Activated T-cell treated with anti-CD3 and anti-CD28 coated beads for 4 hours (primary cell): ENCODE data around the gene ZNF487.
"Not testable (repeated sequence)": the region's sequence is repeated elsewhere in the genome, so short reads cannot be mapped to it uniquely, and the experiment has no call there.

Experiments used
- DNase-seq: peaks from one replicate; pipeline ENCODE4 v3.0.0-alpha.2; 2020

ZNF487 gene

GRCh38 chr10:43444323-43444722, 7.4 kb downstream of the ZNF487 start:
- no peak for DNase-seq

- no peak for DNase-seq
These were observed 8.1 kb downstream of the ZNF487 start for GRCh38 chr10:43444897-43445466.

GRCh38 chr10:43446219-43447017, 9.5 kb downstream of the ZNF487 start:
- DNase-seq: not testable (repeated sequence)

- DNase-seq: no peak
These were observed 11.8 kb downstream of the ZNF487 start for GRCh38 chr10:43448742-43449141.

GRCh38 chr10:43452356-43452914, 15.5 kb downstream of the ZNF487 start:
- DNase-seq: no peak

- no peak for DNase-seq
These were observed 16.4 kb downstream of the ZNF487 start for GRCh38 chr10:43453266-43453831.

- DNase-seq: not testable (repeated sequence)
These were observed 17.1 kb downstream of the ZNF487 start for GRCh38 chr10:43454025-43454424.

GRCh38 chr10:43456561-43456960, 19.6 kb downstream of the ZNF487 start:
- not testable (repeated sequence) for DNase-seq

GRCh38 chr10:43458227-43458626, 21.3 kb downstream of the ZNF487 start:
- no peak for DNase-seq

GRCh38 chr10:43461950-43462349, 25.0 kb downstream of the ZNF487 start:
- no peak for DNase-seq

- not testable (repeated sequence) for DNase-seq
These were observed 28.3 kb downstream of the ZNF487 start for GRCh38 chr10:43465086-43465735.

GRCh38 chr10:43465736-43466120, 28.8 kb downstream of the ZNF487 start:
- DNase-seq: not testable (repeated sequence)

GRCh38 chr10:43471146-43471545, 34.2 kb downstream of the ZNF487 start:
- no peak for DNase-seq

- no peak for DNase-seq
These were observed 35.2 kb downstream of the ZNF487 start for GRCh38 chr10:43471935-43472720.

- DNase-seq: no peak
These were observed 42.4 kb downstream of the ZNF487 start for GRCh38 chr10:43479275-43479674.

- DNase-seq: no peak
These were observed 45.6 kb downstream of the ZNF487 start for GRCh38 chr10:43482319-43483078.

GRCh38 chr10:43491855-43492254, 54.9 kb downstream of the ZNF487 start:
- no peak for DNase-seq

- DNase-seq: no peak
These were observed 66.0 kb downstream of the ZNF487 start for GRCh38 chr10:43502931-43503330.

- no peak for DNase-seq
These were observed 87.7 kb downstream of the ZNF487 start for GRCh38 chr10:43524434-43525247.
